GM21526 (cell line): ENCODE data around the gene PCGF3.
"Not testable (repeated sequence)": the region's sequence is repeated elsewhere in the genome, so short reads cannot be mapped to it uniquely, and the experiment has no call there.

Experiments used
- ATAC-seq: cut with Tn5 transposase; IDR thresholded peaks from one replicate; pipeline ENCODE4 v1.9.1; 2021; ENCODE audit warnings: moderate library complexity; ENCODE audit not compliant: unreplicated experiment, low FRiP score

PCGF3 gene

DNA sequence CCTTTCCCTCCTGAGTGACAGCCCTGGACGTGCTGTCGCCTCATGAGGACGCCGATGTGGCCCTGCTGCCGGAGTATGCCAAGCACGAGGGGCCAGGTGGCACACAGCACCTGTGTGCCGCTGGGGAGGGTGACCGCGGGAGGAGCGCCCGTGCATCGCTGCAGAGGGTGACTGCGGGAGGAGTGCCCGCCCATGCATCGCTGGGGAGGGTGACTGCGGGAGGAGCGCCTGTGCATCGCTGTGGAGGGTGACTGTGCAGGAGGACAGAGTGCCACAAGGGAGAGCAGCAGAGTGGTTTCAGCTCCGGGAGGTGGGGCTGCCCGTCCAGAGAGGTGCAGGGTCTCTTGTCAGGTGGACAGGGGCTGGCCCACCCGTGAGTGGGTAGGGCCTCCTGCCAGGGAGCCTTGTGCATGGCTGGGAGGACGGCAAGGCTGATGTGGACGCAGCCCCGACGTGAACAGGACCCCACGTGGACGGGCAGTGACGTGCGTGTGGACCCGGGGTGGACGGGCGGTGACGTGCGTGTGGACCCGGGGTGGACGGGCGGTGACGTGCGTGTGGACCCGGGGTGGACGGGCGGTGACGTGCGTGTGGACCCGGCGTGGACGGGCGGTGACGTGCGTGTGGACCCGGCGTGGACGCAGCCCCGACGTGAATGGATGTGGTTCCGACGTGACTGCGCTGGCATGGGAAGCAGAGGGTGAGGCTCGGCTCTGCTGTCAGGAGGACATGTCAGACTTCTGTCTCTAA is 14.7 kb downstream of the PCGF3 start:
- ATAC-seq: no peak

DNA sequence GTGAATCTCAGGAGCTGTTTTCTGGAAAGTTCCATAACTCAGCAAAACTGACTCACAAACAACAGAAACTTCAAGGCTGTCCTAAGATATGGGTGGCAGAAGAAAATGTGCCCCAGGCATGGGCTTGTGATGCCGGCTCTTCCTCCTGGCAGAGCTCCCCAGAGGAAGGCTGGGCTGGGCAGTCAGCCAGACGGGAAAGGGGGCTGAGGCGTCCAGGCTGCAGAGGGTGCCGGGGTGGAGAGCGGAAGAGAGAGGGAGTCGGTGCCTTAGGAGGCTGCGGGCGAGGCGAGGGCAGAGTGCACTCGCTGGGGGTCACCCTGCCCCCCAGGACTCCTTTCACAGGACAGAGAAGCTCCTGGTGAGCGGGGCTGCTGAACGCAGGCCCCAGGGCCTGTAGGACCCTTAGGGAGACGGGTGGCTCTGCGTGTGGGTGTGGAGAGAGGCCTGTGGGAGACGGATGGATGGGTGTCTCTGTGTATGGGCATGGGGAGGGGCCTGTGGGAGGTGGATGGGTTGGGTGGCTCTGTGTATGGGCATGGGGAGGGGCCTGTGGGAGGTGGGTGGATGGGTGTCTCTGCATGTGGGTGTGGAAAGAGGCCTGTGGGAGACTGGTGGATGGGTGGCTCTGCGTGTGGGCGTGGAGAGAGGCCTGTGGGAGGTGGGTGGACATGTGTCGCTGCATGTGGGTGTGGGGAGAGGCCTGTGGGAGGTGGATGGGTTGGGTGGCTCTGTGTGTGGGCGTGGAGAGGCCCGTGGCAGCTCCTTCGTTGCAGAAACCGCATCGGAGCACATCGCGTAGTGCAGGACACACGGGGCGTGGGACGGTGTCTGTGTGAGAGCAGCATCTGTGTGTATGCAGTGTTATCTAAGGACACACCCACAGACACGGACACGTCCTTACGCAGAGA is 15.9 kb downstream of the PCGF3 start:
- no peak for ATAC-seq

DNA sequence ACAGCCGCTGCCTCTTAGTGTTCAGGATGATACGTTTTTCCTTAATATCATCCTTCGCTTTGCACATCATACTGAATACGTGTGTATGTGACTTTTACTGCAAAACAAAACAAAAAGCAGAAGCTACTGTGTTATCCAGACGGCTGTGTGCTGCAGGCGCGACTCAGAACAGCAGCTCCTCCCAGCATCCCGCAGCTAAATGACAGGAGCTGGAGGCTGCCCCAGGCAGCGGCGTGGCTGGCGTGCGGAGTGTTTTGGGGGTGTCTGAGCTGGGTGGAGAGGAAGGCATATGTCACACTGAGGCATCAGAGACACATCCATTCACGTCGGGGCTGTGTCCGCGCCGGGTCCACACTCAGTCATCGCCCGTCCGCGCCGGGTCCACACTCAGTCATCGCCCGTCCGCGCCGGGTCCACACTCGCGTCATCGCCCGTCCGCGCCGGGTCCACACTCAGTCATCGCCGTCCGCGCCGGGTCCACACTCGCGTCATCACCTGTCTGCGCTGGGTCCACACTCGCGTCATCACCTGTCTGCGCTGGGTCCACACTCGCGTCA is 16.6 kb downstream of the PCGF3 start:
- ATAC-seq: no peak

DNA sequence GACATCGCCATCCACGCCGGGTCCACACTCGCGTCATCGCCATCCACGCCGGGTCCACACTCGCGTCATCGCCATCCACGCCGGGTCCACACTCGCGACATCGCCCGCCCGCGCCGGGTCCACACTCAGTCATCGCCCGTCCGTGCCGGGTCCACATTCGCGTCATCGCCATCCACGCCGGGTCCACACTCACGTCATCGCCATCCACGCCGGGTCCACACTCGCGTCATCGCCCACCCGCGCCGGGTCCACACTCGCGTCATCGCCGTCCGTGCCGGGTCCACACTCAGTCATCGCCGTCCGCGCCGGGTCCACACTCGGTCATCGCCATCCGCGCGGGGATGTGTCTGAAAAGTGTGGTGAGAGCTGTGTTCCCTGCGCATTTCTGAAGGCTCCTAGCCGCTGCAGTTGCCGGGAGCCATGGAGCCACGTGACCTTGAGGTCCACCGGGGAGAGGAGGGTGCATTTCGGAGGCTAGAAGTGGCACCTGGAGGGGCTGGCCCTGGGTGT is 17.3 kb downstream of the PCGF3 start:
- no peak for ATAC-seq

DNA sequence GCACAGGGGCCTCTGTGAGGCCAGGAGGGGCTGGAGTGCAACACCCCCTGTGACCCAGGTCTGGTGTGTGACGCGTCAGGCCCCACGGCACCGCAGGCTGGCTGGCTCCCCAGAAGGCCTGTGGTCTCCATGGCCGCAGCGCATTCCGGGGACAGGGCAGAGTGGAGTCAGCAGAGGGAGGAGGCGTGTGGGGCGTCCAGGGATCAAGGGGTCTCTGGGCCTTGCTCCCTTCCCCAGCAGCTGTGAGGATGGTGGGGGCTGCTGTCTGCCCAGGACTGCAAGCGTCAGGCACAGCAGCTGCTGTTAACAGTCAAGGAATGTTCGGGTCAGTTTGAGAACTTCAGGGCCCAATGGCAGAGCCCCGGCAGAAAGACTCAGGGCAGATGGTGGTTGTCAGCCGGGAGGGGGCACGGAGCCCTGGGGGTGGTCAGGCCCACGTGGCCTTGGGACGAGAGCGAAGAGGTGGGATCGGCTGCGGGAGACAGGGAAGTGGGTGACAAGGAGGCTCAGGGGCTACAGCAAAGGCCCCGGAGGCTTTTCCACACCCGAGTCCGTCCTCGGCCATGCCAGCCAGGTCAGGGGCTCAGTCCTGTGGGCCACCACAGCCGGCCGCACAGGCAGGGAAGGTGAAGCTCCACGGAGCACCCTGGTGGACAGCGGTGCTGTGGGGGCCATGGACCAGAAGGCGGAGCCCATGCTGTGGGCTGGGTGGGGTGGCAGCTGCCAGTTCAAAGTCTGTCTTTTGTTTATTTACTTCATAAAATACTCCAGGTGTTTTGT is 18.3 kb downstream of the PCGF3 start:
- ATAC-seq: no peak

DNA sequence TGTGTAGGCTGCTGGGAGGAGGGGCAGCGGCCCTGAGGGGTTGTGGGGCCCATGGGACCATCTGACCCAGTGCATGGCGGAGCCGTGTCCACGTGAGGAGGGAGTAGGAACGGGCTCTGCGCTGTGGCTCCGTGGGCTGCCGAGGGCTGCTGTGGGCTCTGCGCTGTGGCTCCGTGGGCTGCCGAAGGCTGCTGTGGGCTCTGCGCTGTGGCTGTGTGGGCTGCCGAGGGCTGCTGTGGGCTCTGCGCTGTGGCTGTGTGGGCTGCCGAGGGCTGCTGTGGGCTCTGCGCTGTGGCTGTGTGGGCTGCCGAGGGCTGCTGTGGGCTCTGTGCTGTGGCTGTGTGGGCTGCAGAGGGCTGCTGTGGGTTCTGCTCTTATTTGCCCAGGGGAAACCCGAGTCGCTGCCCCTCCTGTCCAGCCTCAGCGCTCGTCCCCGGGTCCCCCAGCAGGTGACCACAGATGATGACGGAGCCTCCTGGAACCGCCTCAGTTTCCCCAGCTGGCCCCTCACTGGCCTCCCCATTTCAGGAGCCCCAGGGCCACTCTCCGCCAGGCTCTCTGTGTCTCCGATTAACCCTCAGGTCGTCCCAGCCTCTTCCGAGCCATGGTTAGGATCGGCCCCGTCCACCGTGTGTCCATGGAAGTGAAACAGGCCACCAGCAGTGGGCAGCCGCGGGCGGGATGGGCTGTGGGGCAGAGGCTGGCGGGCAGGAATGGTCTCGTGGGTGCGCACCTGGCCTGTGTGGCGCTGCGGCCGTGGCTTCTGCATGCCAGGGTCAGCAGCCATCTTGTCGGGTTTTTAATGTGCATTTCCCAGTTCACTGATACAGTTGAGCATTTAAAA is 20.0 kb downstream of the PCGF3 start:
- ATAC-seq: no peak

DNA sequence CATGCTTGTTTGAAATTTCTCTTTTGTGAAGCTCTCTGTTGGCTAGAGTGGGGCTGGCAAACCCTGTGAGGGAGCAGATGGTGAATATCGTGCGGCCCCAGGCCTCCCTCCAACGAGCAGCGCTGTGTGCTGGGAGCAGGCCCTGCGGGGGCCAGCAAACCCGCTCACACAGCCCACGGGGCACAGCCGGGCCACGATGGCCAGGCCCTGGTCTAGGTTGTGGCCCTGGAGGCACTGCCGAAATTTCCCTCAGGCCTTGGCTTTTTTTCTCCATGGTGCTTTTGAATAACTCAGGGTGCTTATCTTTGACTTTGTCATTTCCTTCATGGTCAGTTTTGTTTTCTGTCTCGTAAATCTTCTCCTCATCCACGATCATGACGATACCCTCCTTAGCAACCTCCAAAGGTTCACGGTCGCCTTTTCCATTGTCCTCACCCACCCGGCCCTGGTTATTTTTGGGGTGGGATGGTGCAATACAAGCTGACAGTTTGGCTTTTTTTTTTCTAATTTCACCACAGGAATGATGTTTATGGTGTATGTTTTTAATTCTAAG is 20.7 kb downstream of the PCGF3 start:
- no peak for ATAC-seq

DNA sequence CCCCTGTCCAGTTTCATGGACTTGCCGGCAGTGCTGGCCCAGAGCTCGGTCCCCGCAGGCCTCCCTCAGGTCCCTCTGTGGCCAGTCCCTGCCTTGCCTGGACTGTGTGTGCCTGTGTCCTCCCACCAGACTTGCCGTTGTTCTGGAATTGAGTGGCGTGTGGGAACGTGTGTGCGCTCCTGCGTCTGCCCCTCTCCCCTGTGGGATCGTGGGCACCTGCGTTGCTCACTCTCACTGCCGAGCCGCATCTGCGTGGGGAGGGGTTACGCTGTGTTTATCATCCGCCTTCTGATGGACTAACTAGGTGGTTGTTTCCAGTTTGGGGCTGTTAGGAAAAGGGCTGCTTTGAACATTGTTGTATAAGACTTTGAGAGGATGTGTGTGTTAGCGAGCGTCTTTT is 21.2 kb downstream of the PCGF3 start:
- no peak for ATAC-seq

DNA sequence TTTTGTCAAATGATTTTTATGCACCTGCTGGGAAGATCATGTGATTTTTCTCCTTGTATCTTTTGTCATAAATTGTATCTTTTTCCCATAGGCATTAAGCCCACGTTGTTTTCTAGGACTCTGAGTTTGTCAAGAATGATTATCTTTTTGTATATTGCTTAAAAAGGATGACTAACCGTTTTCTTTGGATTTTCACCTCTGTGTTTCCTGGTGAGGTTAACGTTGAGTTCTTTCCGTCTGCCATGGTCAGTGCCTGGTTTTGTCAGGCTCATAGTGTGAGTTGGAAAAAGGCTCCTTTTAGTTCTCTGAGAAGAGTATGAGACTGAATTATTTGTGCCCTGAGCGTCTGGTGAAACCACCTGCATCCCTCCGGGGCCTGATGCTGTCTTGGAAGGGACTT is 21.9 kb downstream of the PCGF3 start:
- ATAC-seq: no peak

DNA sequence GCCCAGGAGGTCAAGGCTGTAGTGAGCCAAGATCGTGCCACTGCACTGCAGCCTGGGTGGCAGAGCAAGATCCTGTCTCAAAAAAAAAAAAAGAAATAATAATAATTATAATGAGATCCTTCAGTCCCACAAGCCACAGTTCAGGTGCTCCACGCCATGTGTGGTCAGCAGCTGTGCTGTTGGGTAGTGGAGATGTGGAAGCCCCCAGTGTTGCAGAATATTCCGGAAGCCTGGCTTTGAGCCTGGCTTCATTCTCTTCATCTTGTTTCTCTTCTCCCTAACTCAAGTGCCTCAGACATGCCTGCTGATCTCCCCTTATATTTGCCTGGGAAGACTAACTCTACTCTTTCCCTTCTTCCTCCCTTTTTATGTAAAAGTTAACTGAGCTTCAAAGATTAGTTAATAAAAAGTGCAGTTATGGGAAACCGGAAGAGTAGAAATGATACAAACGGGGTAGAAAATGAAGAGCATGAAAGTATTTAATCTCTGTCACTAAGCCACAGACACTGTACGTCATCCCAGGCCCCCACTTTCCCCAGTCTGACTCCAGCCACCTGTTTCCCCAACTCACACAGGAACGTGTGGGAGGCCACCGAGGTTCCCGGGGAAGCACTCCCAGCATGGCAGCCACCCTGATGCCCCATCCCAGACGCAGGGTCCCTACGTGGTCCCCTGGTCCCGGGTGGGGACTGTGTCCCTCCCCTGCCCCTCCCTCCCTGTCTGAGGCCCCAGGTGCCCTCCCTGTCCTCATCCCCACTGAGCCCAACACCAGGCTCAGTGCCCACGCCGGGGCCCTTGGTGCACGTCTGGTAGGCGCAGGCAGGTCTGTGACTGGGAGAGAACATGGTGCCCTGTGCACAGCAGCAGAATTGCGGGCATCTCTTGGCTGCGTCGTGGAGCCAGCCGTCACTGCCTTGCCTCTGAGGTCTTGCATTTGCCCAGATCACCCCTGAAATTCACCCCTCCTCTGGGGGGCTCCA is 24.0 kb downstream of the PCGF3 start:
- no peak for ATAC-seq

DNA sequence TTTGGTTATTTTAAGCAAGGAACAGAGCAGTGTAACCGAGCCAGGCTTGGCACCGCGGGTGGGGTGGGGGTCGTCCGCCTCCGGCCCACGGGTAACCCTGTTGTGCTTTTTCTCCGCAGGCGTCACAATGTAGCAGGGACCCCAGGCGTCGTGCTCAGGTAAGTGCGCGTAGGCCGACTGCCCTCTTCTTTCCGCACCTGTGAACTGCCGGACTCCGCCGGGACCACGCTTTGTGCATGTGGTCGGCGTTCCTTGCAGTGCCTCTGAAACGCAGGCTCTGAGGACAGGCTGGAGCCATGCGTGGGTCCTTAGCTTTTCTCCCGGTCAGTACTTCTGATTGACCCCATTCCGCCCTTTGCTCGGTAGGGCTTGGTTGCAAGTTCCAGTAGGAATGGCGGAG is 24.9 kb downstream of the PCGF3 start:
- no peak for ATAC-seq

DNA sequence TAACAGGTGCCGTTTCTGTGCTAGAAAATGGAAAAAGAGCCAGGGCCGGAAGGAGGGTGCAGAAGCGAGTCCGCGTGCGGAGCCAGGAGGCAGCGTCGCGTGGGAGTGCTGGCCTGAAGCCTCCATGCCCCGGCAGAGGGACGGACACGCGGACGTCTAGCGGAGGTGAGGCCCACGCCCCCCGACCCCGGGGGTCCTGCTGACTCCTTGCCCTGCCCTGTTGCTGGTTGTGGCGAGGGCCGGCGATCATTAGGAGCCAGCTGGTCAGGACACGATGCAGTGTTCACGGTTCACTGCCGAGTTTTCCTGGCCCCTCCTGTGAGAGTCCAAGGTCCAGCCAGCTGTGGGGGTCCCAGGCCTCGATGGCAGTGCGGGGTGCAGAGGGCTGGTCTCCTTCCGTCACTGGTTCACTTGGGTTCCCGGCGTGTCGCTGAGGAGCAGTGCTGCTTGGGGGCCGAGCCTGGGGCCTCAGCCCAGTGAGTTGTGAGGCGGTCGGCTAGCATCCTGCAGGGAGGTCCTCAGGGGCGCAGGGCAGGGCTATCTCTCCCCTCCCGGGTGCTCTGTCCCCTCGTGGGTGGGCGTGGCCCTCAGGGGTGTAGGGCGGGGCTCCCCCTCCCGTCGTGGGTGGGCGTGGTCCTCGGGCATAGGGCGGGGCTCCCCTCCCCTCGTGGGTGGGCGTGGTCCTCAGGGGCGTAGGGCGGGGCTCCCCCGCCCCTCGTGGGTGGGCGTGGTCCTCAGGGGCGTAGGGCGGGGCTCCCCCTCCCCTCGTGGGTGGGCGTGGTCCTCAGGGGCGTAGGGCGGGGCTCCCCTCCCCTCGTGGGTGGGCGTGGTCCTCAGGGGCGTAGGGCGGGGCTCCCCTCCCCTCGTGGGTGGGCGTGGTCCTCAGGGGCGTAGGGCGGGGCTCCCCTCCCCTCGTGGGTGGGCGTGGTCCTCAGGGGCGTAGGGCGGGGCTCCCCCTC is 25.6 kb downstream of the PCGF3 start:
- ATAC-seq: not testable (repeated sequence)

DNA sequence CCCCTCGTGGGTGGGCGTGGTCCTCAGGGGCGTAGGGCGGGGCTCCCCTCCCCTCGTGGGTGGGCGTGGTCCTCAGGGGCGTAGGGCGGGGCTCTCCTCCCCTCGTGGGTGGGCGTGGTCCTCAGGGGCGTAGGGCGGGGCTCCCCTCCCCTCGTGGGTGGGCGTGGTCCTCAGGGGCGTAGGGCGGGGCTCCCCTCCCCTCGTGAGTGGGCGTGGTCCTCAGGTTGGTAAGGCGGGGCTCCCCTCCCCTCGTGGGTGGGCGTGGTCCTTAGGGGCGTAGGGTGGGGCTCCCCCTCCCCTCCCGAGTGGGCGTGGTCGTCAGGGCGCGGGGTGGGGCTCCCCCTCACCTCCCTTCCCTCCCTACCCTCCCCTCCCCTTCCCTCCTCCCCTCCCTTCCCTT is 26.3 kb downstream of the PCGF3 start:
- ATAC-seq: not testable (repeated sequence)

DNA sequence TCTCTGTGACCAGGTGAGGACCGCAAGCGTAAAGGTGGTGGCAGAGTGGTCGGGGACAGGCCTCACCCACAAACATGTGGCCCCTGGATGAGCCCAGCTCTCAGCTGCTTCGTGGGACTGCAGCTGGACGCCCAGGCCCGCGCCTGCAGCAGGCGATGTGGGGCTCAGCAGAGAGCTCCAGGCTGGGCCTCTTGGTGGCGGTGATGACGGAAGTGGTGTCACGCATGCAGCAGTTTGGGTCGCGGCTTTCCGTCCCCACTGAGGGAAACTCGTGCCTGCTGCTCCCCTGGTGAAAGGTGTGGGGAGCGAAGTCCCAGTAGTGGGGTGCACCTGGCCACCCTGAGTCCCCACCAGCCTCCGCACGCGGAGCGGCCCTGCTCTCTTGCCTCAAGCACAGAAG is 26.9 kb downstream of the PCGF3 start:
- ATAC-seq: no peak

DNA sequence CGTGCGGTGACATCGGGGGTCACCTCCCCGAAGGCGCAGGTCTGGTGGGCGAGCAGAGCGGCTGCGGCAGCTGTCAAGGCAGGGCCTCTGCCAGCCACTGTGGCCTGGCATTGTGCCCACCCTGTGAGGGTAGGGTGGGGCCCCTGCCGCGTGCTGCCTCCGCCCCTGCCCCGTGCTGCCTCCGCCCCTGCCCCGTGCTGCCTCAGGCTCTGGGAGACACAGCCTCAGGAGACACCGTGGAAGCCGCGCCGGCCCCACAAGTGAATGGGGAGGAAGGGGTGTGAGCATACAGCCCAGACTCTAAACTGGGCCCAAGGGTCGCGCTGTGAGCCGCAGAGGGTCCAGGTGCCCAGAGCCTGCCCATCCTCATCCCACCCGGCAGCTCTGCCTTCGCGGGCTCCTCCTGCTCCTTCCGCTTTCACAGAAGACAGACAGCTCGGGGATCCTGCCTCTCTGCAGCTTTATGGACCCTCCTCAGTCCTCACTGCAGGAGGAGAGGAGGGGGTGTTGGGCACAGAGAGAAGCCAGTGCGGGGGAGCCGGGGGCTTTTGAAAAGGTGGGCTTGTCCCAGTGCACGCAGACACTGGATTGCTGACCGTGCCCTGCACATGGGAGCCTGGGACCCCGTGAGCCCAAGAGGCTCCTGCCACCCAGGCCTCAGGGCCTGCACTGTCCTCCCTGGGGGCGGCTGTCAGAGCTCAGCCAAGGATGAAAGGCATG is 27.4 kb downstream of the PCGF3 start:
- no peak for ATAC-seq

DNA sequence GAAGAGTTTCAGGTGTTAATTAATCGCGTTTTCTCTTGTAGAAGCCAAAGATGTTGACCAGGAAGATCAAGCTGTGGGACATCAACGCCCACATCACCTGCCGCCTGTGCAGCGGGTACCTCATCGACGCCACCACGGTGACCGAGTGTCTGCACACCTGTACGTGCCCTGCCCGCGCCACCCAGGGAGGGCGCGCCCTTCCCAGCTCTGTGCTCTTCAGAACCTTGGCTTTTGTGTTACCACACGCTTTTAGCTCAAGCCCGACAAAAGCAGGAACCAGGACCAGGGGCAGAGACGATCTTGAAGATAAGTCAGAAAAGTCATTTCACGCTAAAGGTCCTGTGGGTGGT is 28.0 kb downstream of the PCGF3 start:
- no peak for ATAC-seq

DNA sequence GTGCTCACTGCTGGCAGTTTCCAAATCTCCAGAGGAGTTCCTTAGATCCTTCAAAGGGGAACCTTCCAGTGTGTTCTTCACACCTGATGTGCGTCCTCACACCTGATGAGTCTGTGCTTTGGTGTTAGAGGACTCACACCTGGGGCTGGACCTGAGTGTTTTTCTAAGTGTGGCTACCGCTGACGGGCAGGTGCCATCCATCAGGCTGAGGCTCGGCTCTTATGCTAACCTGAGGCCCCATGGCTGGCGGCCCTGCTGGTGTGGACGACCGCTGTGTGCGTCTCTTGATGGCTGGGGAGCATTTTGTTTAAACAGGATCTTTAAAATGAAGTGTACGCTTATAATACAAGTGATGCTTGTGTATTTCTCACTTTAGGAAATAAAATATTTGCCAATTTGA is 28.4 kb downstream of the PCGF3 start:
- no peak for ATAC-seq
